ENCODE results near the gene GRPEL2.

Gene GRPEL2

GRCh38 chr5:149345147-149345891 lies at the start of gene GRPEL2 (continued):
- TF ChIP-seq ZNF488 (tag by site-specific recombination; IDR thresholded peaks at IDR 0.05) (no peak), ZNF221 (tag by site-specific recombination; IDR thresholded peaks at IDR 0.05; ENCODE audit: borderline replicate concordance) (no peak), BCL11B (tag by site-specific recombination; IDR thresholded peaks at IDR 0.05; ENCODE audit: low read depth) (no peak), ZNF768 (tag by site-specific recombination; IDR thresholded peaks at IDR 0.05) (no peak), ATF2 (tag by site-specific recombination; IDR thresholded peaks at IDR 0.05; ENCODE audit: low read depth) (no peak), ZNF174 (tag by site-specific recombination; IDR thresholded peaks at IDR 0.05) (no peak), ZNF791 (tag by site-specific recombination; IDR thresholded peaks at IDR 0.05) (no peak), ZNF670 (tag by site-specific recombination; IDR thresholded peaks at IDR 0.05; ENCODE audit: low read depth) (no peak), ZNF155 (tag by site-specific recombination; IDR thresholded peaks at IDR 0.05) (no peak), ZNF747 (tag by site-specific recombination; IDR thresholded peaks at IDR 0.05) (no peak), ZBTB48 (tag by site-specific recombination; IDR thresholded peaks at IDR 0.05) (peak; percentile 28; the same call in 1 of the 2 replicates), ZNF132 (tag by site-specific recombination; IDR thresholded peaks at IDR 0.05; ENCODE audit: borderline replicate concordance) (no peak), ZNF510 (tag by site-specific recombination; IDR thresholded peaks at IDR 0.05; ENCODE audit: insufficient replicate concordance) (no peak), KLF9 (tag by site-specific recombination; IDR thresholded peaks at IDR 0.05; ENCODE audit: low read depth) (peak; percentile 84), ZNF707 (tag by site-specific recombination; IDR thresholded peaks at IDR 0.05) (no peak), ZNF473 (tag by site-specific recombination; IDR thresholded peaks at IDR 0.05) (0 out of 2 replicates have a peak, but pooled peaks have one; percentile 43), ZNF792 (tag by site-specific recombination; IDR thresholded peaks at IDR 0.05) (no peak), ZNF621 (tag by site-specific recombination; IDR thresholded peaks at IDR 0.05) (no peak), ZNF837 (tag by site-specific recombination; IDR thresholded peaks at IDR 0.05) (no peak), ZFP37 (tag by site-specific recombination; IDR thresholded peaks at IDR 0.05) (peak; percentile 98), ZFP3 (tag by site-specific recombination; IDR thresholded peaks at IDR 0.05; ENCODE audit: low read depth) (no peak), ZNF830 (tag by site-specific recombination; IDR thresholded peaks at IDR 0.05; ENCODE audit: low read depth) (no peak), ZNF302 (tag by site-specific recombination; IDR thresholded peaks at IDR 0.05; ENCODE audit: low read depth) (no peak), ZNF530 (tag by site-specific recombination; IDR thresholded peaks at IDR 0.05; ENCODE audit: low read depth) (no peak), ZNF558 (tag by site-specific recombination; IDR thresholded peaks at IDR 0.05) (peak; percentile 37; the same call in 1 of the 2 replicates), ZNF548 (tag by site-specific recombination; IDR thresholded peaks at IDR 0.05) (no peak), ZNF24 (tag by site-specific recombination; IDR thresholded peaks at IDR 0.05) (peak; percentile 87), KLF16 (tag by site-specific recombination; IDR thresholded peaks at IDR 0.05) (no peak)
- TF ChIP-seq, protein P1, sequence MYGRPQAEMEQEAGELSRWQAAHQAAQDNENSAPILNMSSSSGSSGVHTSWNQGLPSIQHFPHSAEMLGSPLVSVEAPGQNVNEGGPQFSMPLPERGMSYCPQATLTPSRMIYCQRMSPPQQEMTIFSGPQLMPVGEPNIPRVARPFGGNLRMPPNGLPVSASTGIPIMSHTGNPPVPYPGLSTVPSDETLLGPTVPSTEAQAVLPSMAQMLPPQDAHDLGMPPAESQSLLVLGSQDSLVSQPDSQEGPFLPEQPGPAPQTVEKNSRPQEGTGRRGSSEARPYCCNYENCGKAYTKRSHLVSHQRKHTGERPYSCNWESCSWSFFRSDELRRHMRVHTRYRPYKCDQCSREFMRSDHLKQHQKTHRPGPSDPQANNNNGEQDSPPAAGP (tag by site-specific recombination; IDR thresholded peaks at IDR 0.05), result peak; percentile 65
- TF ChIP-seq, protein P2, sequence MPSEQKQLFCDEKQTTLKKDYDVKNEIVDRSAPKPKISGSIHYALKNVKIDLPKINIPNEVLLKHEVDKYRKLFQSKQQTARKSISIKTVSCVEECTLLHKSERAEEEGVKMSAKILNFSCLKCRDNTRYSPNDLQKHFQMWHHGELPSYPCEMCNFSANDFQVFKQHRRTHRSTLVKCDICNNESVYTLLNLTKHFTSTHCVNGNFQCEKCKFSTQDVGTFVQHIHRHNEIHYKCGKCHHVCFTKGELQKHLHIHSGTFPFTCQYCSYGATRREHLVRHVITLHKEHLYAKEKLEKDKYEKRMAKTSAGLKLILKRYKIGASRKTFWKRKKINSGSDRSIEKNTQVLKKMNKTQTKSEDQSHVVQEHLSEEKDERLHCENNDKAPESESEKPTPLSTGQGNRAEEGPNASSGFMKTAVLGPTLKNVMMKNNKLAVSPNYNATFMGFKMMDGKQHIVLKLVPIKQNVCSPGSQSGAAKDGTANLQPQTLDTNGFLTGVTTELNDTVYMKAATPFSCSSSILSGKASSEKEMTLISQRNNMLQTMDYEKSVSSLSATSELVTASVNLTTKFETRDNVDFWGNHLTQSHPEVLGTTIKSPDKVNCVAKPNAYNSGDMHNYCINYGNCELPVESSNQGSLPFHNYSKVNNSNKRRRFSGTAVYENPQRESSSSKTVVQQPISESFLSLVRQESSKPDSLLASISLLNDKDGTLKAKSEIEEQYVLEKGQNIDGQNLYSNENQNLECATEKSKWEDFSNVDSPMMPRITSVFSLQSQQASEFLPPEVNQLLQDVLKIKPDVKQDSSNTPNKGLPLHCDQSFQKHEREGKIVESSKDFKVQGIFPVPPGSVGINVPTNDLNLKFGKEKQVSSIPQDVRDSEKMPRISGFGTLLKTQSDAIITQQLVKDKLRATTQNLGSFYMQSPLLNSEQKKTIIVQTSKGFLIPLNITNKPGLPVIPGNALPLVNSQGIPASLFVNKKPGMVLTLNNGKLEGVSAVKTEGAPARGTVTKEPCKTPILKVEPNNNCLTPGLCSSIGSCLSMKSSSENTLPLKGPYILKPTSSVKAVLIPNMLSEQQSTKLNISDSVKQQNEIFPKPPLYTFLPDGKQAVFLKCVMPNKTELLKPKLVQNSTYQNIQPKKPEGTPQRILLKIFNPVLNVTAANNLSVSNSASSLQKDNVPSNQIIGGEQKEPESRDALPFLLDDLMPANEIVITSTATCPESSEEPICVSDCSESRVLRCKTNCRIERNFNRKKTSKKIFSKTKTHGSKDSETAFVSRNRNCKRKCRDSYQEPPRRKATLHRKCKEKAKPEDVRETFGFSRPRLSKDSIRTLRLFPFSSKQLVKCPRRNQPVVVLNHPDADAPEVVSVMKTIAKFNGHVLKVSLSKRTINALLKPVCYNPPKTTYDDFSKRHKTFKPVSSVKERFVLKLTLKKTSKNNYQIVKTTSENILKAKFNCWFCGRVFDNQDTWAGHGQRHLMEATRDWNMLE (tag by site-specific recombination; conservative IDR thresholded peaks at IDR 0.05; ENCODE audit: low read depth), result peak; percentile 96
- TF ChIP-seq, protein P3, sequence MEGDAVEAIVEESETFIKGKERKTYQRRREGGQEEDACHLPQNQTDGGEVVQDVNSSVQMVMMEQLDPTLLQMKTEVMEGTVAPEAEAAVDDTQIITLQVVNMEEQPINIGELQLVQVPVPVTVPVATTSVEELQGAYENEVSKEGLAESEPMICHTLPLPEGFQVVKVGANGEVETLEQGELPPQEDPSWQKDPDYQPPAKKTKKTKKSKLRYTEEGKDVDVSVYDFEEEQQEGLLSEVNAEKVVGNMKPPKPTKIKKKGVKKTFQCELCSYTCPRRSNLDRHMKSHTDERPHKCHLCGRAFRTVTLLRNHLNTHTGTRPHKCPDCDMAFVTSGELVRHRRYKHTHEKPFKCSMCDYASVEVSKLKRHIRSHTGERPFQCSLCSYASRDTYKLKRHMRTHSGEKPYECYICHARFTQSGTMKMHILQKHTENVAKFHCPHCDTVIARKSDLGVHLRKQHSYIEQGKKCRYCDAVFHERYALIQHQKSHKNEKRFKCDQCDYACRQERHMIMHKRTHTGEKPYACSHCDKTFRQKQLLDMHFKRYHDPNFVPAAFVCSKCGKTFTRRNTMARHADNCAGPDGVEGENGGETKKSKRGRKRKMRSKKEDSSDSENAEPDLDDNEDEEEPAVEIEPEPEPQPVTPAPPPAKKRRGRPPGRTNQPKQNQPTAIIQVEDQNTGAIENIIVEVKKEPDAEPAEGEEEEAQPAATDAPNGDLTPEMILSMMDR (tag by site-specific recombination; IDR thresholded peaks at IDR 0.05), result no peak
